HCT116 (cell line): Measurements from ENCODE around the gene ZNF345. TPM values are rescaled to one million over a fixed set of nuclear protein-coding genes. Genes with fewer than 3 reads are reported as not detected.

Experiments used
- ATAC-seq: fragments of 200-7000 bp; cut with Tn5 transposase; 2 replicates; pipeline ENCODE4 v1.9.1; 2020; ENCODE audit warnings: mild to moderate bottlenecking, moderate library complexity
- BruUV-seq: library from RNA; stranded (reverse); fragments of 400-500 nt; replicated peaks from 2 replicates; lab custom pipeline; 2021; lab: Mats Ljungman, UMichigan
- CTCF ChIA-PET: fragments of 300-600 bp; sonication (Branson Sonifier 250); formaldehyde crosslinking; loops from one replicate; lab custom pipeline; 2021; ENCODE audit warnings: antibody characterized with exemption; lab: Charles Lee
- POLR2A ChIA-PET: fragments of 300-600, 350-600 bp; sonication (Branson Sonifier 250); formaldehyde crosslinking; loops from one replicate; lab custom pipeline; 2021; ENCODE audit warnings: antibody characterized with exemption; lab: Charles Lee
- RAD21 ChIA-PET, 2 experiments: fragments of 300-600 bp; sonication (Branson Sonifier 250); formaldehyde crosslinking; loops; one replicate each; lab custom pipeline; 2023; ENCODE audit warnings: low total read pairs in 2 of 2; ENCODE audit not compliant: uncharacterized antibody in 2 of 2, unreplicated experiment in 2 of 2, low non-redundant PET in 1 of 2; lab: Charles Lee
- DNase-seq: peaks from one replicate; pipeline ENCODE4 v3.0.0-alpha.2; 2010; ENCODE audit warnings: low read depth, low spot score
- H2AFZ ChIP-seq: fragments of 200-600 bp; shearing (Covaris generic), sonication (generic); 2 replicates; pipeline ENCODE4 v1.6.1; 2017; ENCODE audit warnings: low read depth, mixed run types, mixed read lengths, antibody characterized with exemption, low read length; ENCODE audit not compliant: poor library complexity, severe bottlenecking
- H3K27ac ChIP-seq: 2 replicates; pipeline ENCODE4 v1.5.1; 2012; ENCODE audit warnings: low read depth, low read length
- H3K27me3 ChIP-seq: fragments of 200-600 bp; sonication (generic); 2 replicates; pipeline ENCODE4 v1.6.1; 2016; ENCODE audit warnings: mixed run types, low read length, mixed read lengths; ENCODE audit not compliant: insufficient read depth
- H3K36me3 ChIP-seq, 2 experiments: fragments of 200-500 bp in 1 of 2; fragments of 200-600 bp in 1 of 2; sonication (Bioruptor generic) in 1 of 2; sonication (generic) in 1 of 2; 2 replicates each; pipeline versions ENCODE4 v1.5.1 to v1.6.1; 2014 to 2016; ENCODE audit warnings: low read length in 2 of 2, inconsistent platforms in 1 of 2, mixed read lengths in 1 of 2, mixed run types in 1 of 2; ENCODE audit not compliant: insufficient read depth in 2 of 2, control insufficient read depth in 1 of 2
- H3K4me1 ChIP-seq, 2 experiments: fragments of 200-600 bp in 1 of 2; sonication (generic) in 1 of 2; 2 replicates each; pipeline versions ENCODE4 v1.5.1 to v1.6.1; 2012 to 2017; ENCODE audit warnings: low read length in 2 of 2, inconsistent platforms in 1 of 2, mild to moderate bottlenecking in 1 of 2, mixed read lengths in 1 of 2, mixed run types in 1 of 2, moderate library complexity in 1 of 2; ENCODE audit not compliant: insufficient read depth in 2 of 2, control insufficient read depth in 1 of 2
- H3K4me2 ChIP-seq: fragments of 200-600 bp; sonication (generic); 2 replicates; pipeline ENCODE4 v1.6.1; 2017; ENCODE audit warnings: mixed run types, low read length, mixed read lengths
- H3K4me3 ChIP-seq, 2 experiments: fragments of 200-600 bp in 1 of 2; sonication (generic) in 1 of 2; replicated peaks in 1 of 2; 2 replicates each; pipeline ENCODE4 v1.5.1; 2011 to 2016; ENCODE audit warnings: low read length in 2 of 2, control low read depth in 1 of 2, low read depth in 1 of 2, mild to moderate bottlenecking in 1 of 2, mixed read lengths in 1 of 2, mixed run types in 1 of 2
- H3K79me2 ChIP-seq: fragments of 200-600 bp; sonication (generic); 2 replicates; pipeline ENCODE4 v1.6.1; 2017; ENCODE audit warnings: mild to moderate bottlenecking, mixed run types, low read length, moderate library complexity, mixed read lengths; ENCODE audit not compliant: insufficient read depth
- H3K9ac ChIP-seq: fragments of 200-600 bp; sonication (generic); 2 replicates; pipeline ENCODE4 v1.6.1; 2016; ENCODE audit warnings: low read length, mixed read lengths
- H3K9me2 ChIP-seq: fragments of 200-600 bp; sonication (generic), shearing (Covaris generic); 2 replicates; pipeline ENCODE4 v1.6.1; 2017; ENCODE audit warnings: mixed run types, mild to moderate bottlenecking, moderate library complexity; ENCODE audit not compliant: insufficient read depth
- H3K9me3 ChIP-seq, 2 experiments: fragments of 200-500 bp in 1 of 2; fragments of 200-600 bp in 1 of 2; sonication (Bioruptor generic) in 1 of 2; sonication (generic) in 1 of 2; 2 replicates each; pipeline ENCODE4 v1.6.1; 2014 to 2017; ENCODE audit warnings: low read length in 2 of 2, mixed read lengths in 2 of 2, inconsistent platforms in 1 of 2, low read depth in 1 of 2, mild to moderate bottlenecking in 1 of 2, mixed run types in 1 of 2, moderate library complexity in 1 of 2; ENCODE audit not compliant: control insufficient read depth in 1 of 2, insufficient read depth in 1 of 2
- H4K20me1 ChIP-seq: fragments of 200-600 bp; sonication (generic), shearing (Covaris generic); 2 replicates; pipeline ENCODE4 v1.6.1; 2017; ENCODE audit warnings: mixed run types, mild to moderate bottlenecking, moderate library complexity; ENCODE audit not compliant: insufficient read depth
- CBX3 ChIP-seq: IDR thresholded peaks from 2 replicates; pipeline ENCODE4 v1.6.1; 2012; ENCODE audit warnings: low read depth
- CEBPB ChIP-seq: IDR thresholded peaks from 2 replicates; pipeline ENCODE4 v1.6.1; 2012; ENCODE audit warnings: low read depth
- EGR1 ChIP-seq: IDR thresholded peaks from 2 replicates; pipeline ENCODE4 v1.6.1; 2012; ENCODE audit warnings: low read depth
- ELF1 ChIP-seq: IDR thresholded peaks from 2 replicates; pipeline ENCODE4 v1.6.1; 2012; ENCODE audit warnings: low read depth, borderline replicate concordance
- FOSL1 ChIP-seq: IDR thresholded peaks from 2 replicates; pipeline ENCODE4 v1.6.1; 2012; ENCODE audit warnings: low read depth
- POLR2A ChIP-seq: IDR thresholded peaks from 2 replicates; pipeline ENCODE4 v1.7.0; 2011; ENCODE audit warnings: borderline replicate concordance; ENCODE audit not compliant: insufficient read depth, insufficient read length; ENCODE audit errors: extremely low read depth
- POLR2AphosphoS5 ChIP-seq: IDR thresholded peaks from 2 replicates; pipeline ENCODE4 v1.6.1; 2011; ENCODE audit warnings: mild to moderate bottlenecking, low read depth, low read length, moderate library complexity
- SIN3A ChIP-seq: IDR thresholded peaks from 2 replicates; pipeline ENCODE4 v1.6.1; 2012; ENCODE audit warnings: low read depth
- SRF ChIP-seq: IDR thresholded peaks from 2 replicates; pipeline ENCODE4 v1.6.1; 2012; ENCODE audit warnings: low read depth
- TCF7L2 ChIP-seq: IDR thresholded peaks from 2 replicates; pipeline ENCODE4 v1.7.0; 2011; ENCODE audit warnings: borderline replicate concordance, inconsistent platforms; ENCODE audit not compliant: insufficient read depth, insufficient read length; ENCODE audit errors: extremely low read depth
- ZNF274 ChIP-seq: fragments of 200-500 bp; sonication (Bioruptor generic); IDR thresholded peaks from 2 replicates; pipeline ENCODE4 v1.6.1; 2014; ENCODE audit warnings: mild to moderate bottlenecking, low read depth, low read length, inconsistent platforms
- intact Hi-C: fragments of 100-400 bp; cut with micrococcal nuclease; formaldehyde crosslinking; loops from 2 replicates; pipeline ENCODE4 v1.10.0; 2022
- total RNA-seq: library from RNA; stranded (reverse); gene quantifications from one replicate; pipeline ENCODE4 v1.2.1, GENCODE V29; 2021; ENCODE audit not compliant: unreplicated experiment
- TF ChIP-seq, protein P1 (sequence below): IDR thresholded peaks from 2 replicates; pipeline ENCODE4 v1.6.1; 2012
- TF ChIP-seq, protein P2 (sequence below): IDR thresholded peaks from 2 replicates; pipeline ENCODE4 v1.6.1; 2012; ENCODE audit warnings: low read depth
- TF ChIP-seq, protein P3 (sequence below): IDR thresholded peaks from 2 replicates; pipeline ENCODE4 v1.6.1; 2011; ENCODE audit warnings: mild to moderate bottlenecking, low read length, moderate library complexity; ENCODE audit not compliant: insufficient replicate concordance; ENCODE audit errors: extremely low read depth
- TF ChIP-seq, protein P4 (sequence below): IDR thresholded peaks from 2 replicates; pipeline ENCODE4 v1.6.1; 2012

The ZNF345 gene
- total RNA-seq, 1 experiment from 2014 or later: not detected

DNA sequence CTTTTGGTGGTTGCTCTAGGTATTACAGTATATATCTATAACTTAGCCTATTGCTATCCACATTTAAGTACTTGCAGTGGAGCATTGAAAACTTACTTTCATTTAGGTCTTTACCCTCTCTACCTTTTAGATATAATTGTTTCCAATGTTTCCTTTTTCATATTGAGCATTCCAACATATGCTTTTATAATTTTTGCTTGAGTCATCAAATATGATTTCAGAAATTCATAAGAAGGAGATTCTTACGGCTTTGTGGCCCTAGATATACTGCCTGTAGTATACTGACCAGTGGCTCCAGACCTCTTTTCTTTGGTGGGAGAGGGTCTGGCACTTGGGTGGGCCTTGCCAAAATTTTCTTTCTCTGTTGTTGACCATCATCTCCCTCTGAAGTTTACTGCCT, 45.3 kb upstream of the ZNF345 start:
- Histone ChIP-seq H3K9me2 (no peaks in the 10 kb centered on the region), H3K9me3 (peaks cover 0 to 12% of the 10 kb centered on the region in 2 experiments; a peak in 2 of 4 replicates), H3K27me3 (no peaks in the 10 kb centered on the region), H3K4me2 (no peak overlapping the region), H3K4me3 (no peak overlapping the region), H3K36me3 (no peaks in the 10 kb centered on the region), H3K27ac (no peak overlapping the region), H3K9ac (no peak overlapping the region), H4K20me1 (no peaks in the 10 kb centered on the region), H3K79me2 (no peaks in the 10 kb centered on the region), H2AFZ (no peak overlapping the region), H3K4me1 (no peaks in the 10 kb centered on the region)
- ChIA-PET POLR2A (no interaction called here), CTCF (no interaction called here), RAD21 (no interaction called here)
- BruUV-seq: no TSS peak
- intact Hi-C loops: no loop called here
- ATAC-seq (no peak), DNase-seq (no peak)
- no peak for TF ChIP-seq ZNF274
- no peak for TF ChIP-seq SRF
- TF ChIP-seq, protein P1, sequence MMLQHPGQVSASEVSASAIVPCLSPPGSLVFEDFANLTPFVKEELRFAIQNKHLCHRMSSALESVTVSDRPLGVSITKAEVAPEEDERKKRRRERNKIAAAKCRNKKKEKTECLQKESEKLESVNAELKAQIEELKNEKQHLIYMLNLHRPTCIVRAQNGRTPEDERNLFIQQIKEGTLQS: no peak
- TF ChIP-seq, protein P2, sequence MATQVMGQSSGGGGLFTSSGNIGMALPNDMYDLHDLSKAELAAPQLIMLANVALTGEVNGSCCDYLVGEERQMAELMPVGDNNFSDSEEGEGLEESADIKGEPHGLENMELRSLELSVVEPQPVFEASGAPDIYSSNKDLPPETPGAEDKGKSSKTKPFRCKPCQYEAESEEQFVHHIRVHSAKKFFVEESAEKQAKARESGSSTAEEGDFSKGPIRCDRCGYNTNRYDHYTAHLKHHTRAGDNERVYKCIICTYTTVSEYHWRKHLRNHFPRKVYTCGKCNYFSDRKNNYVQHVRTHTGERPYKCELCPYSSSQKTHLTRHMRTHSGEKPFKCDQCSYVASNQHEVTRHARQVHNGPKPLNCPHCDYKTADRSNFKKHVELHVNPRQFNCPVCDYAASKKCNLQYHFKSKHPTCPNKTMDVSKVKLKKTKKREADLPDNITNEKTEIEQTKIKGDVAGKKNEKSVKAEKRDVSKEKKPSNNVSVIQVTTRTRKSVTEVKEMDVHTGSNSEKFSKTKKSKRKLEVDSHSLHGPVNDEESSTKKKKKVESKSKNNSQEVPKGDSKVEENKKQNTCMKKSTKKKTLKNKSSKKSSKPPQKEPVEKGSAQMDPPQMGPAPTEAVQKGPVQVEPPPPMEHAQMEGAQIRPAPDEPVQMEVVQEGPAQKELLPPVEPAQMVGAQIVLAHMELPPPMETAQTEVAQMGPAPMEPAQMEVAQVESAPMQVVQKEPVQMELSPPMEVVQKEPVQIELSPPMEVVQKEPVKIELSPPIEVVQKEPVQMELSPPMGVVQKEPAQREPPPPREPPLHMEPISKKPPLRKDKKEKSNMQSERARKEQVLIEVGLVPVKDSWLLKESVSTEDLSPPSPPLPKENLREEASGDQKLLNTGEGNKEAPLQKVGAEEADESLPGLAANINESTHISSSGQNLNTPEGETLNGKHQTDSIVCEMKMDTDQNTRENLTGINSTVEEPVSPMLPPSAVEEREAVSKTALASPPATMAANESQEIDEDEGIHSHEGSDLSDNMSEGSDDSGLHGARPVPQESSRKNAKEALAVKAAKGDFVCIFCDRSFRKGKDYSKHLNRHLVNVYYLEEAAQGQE: no peak
- TF ChIP-seq POLR2AphosphoS5: no peak
- TF ChIP-seq TCF7L2: no peak
- no peak for TF ChIP-seq EGR1
- no peak for TF ChIP-seq FOSL1
- TF ChIP-seq SIN3A: no peak
- no peak for TF ChIP-seq ELF1
- TF ChIP-seq, protein P3, sequence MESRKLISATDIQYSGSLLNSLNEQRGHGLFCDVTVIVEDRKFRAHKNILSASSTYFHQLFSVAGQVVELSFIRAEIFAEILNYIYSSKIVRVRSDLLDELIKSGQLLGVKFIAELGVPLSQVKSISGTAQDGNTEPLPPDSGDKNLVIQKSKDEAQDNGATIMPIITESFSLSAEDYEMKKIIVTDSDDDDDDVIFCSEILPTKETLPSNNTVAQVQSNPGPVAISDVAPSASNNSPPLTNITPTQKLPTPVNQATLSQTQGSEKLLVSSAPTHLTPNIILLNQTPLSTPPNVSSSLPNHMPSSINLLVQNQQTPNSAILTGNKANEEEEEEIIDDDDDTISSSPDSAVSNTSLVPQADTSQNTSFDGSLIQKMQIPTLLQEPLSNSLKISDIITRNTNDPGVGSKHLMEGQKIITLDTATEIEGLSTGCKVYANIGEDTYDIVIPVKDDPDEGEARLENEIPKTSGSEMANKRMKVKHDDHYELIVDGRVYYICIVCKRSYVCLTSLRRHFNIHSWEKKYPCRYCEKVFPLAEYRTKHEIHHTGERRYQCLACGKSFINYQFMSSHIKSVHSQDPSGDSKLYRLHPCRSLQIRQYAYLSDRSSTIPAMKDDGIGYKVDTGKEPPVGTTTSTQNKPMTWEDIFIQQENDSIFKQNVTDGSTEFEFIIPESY: no peak
- no peak for TF ChIP-seq CBX3
- TF ChIP-seq, protein P4, sequence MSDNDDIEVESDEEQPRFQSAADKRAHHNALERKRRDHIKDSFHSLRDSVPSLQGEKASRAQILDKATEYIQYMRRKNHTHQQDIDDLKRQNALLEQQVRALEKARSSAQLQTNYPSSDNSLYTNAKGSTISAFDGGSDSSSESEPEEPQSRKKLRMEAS: no peak
- TF ChIP-seq POLR2A: no peak
- no peak for TF ChIP-seq CEBPB
- TF ChIP-seq, all 23 proteins: peak for 0
